ENCODE data around the gene HDAC4. TPM values are rescaled to one million over a fixed set of nuclear protein-coding genes. Genes with fewer than 3 reads are reported as not detected.
"Not testable (repeated sequence)": the region's sequence is repeated elsewhere in the genome, so short reads cannot be mapped to it uniquely, and the experiment has no call there.

The HDAC4 gene
- polyA plus RNA-seq, 1 experiment = 4.4 TPM

- ChIA-PET CTCF (interaction anchor here (1.0 kb wide), 1 partner anchor 953 kb away, joined by 3 read pairs; no protein-coding TSS in a partner anchor), POLR2A (no interaction called here)
- H3K4me3 ChIP-seq (ENCODE audit: low read depth, low read length) = no peak overlapping the region
- no peak for DNase-seq (ENCODE audit: low read depth)
- H3K27me3 ChIP-seq (ENCODE audit: control insufficient read depth, insufficient read depth, low read length) = peaks cover 2% of the 10 kb centered on the region; the same call in 1 of the 2 replicates
- no peaks in the 10 kb centered on the region for H3K36me3 ChIP-seq (ENCODE audit: control insufficient read depth, insufficient read depth, low read length)
- TF ChIP-seq, protein P1, sequence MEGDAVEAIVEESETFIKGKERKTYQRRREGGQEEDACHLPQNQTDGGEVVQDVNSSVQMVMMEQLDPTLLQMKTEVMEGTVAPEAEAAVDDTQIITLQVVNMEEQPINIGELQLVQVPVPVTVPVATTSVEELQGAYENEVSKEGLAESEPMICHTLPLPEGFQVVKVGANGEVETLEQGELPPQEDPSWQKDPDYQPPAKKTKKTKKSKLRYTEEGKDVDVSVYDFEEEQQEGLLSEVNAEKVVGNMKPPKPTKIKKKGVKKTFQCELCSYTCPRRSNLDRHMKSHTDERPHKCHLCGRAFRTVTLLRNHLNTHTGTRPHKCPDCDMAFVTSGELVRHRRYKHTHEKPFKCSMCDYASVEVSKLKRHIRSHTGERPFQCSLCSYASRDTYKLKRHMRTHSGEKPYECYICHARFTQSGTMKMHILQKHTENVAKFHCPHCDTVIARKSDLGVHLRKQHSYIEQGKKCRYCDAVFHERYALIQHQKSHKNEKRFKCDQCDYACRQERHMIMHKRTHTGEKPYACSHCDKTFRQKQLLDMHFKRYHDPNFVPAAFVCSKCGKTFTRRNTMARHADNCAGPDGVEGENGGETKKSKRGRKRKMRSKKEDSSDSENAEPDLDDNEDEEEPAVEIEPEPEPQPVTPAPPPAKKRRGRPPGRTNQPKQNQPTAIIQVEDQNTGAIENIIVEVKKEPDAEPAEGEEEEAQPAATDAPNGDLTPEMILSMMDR (IDR thresholded peaks at IDR 0.05; ENCODE audit: insufficient read depth, low read depth, low read length) = no peak
Measured at GRCh38 chr2:239038773-239039478, 361.9 kb downstream of the HDAC4 start.

- H3K36me3 ChIP-seq (ENCODE audit: control insufficient read depth, insufficient read depth, low read length); H3K27me3 ChIP-seq (ENCODE audit: control insufficient read depth, insufficient read depth, low read length); CTCF ChIA-PET; POLR2A ChIA-PET; DNase-seq (ENCODE audit: low read depth); H3K4me3 ChIP-seq (ENCODE audit: low read depth, low read length): not testable (repeated sequence)
Measured at GRCh38 chr2:239038284-239038683, 362.5 kb downstream of the HDAC4 start.

- POLR2A ChIA-PET = no interaction called here
- no peaks in the 10 kb centered on the region for H3K36me3 ChIP-seq (ENCODE audit: control insufficient read depth, insufficient read depth, low read length)
- CTCF ChIA-PET = no interaction called here
- DNase-seq (ENCODE audit: low read depth) = no peak
- TF ChIP-seq, protein P1 (IDR thresholded peaks at IDR 0.05; ENCODE audit: insufficient read depth, low read depth, low read length) = no peak
- peaks cover 2% of the 10 kb centered on the region; the same call in 1 of the 2 replicates for H3K27me3 ChIP-seq (ENCODE audit: control insufficient read depth, insufficient read depth, low read length)
- H3K4me3 ChIP-seq (ENCODE audit: low read depth, low read length) = no peak overlapping the region
Measured at GRCh38 chr2:239037559-239037910, 363.3 kb downstream of the HDAC4 start.

DNA sequence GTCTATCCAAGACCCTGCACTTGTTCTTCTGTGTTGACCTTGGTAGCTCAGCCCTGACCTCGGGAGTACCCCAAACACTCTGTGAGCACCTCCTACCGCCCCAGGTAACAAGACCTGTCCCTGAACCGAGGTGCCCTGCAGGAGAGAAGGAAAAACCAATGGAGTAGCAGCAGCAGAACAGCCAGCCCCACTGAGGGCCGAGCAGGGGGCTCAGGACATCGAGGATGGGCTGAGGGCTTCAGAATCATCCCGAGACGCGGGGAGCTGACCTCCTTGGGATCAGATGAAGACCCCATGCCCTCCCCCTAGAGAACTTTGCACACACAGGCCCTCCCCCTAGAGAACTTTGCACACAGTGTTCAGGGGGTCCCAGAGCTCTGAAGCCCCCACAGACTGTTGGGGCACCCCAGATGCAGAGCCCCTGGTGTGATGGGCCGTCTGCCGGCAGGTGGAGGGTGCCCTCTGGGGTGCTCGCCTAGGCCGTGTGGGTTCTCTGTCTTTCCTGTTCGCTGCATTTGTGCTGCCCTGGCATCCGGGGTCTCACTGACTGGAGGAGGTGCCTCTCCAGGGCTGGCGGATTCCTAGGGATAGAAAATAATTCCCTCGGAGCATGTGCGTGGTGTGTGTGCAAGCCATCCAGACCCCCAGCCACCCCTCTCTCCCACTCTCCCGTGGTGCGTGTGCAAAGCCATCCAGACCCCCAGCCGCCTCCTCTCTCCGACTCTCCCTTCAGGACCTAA is 363.8 kb downstream of the HDAC4 start:
- ChIA-PET CTCF (interaction anchor here (1.2 kb wide), 1 partner anchor 10 kb away, joined by 8 read pairs; no protein-coding TSS in a partner anchor), POLR2A (no interaction called here)
- DNase-seq (ENCODE audit: low read depth) = no peak
- TF ChIP-seq, protein P1 (IDR thresholded peaks at IDR 0.05; ENCODE audit: insufficient read depth, low read depth, low read length) = no peak
- no peak overlapping the region for H3K4me3 ChIP-seq (ENCODE audit: low read depth, low read length)
- H3K27me3 ChIP-seq (ENCODE audit: control insufficient read depth, insufficient read depth, low read length) = peaks cover 4% of the 10 kb centered on the region; the same call in 1 of the 2 replicates
- no peaks in the 10 kb centered on the region for H3K36me3 ChIP-seq (ENCODE audit: control insufficient read depth, insufficient read depth, low read length)

DNA sequence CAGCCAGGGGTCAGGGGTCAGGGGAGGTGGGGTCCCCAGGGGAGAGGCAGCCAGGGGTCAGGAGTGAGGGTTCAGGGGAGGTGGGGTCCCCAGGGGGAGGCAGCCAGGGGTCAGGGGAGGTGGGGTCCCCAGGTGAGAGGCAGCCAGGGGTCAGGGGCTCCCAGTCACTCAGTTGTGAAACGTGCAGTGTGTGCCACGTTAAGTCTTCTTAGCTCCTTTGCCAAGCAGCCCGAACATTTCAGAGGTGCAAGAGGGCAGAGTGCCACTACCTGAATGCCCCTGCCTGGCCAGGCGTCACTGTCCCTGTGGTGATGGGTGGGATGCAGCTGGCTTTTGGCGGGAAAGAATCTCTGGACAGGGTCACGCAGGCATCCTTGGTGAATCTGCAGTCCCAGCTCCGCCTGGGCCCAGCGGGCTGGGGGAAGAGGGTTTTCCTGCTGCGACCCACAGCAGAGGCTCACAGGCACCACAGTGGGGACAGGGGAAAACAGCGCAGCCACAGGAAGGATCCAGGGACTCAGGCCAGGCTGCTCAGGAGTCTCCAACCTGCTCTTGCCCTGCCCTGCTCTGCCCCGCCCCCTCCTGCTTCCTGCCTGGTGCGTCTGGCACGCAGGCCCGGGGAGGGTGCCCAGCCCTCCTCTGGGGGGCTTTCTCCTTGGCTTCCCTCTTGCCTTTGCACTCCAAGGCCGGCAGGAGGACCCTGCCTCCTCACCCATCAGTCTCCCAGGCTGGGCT is 364.7 kb downstream of the HDAC4 start:
- ChIA-PET CTCF (interaction anchor here (0.7 to 1.2 kb wide), 3 partner anchors 9 to 955 kb away, joined by 3 to 8 read pairs (median 4); no protein-coding TSS in a partner anchor), POLR2A (no interaction called here)
- H3K36me3 ChIP-seq (ENCODE audit: control insufficient read depth, insufficient read depth, low read length) = no peaks in the 10 kb centered on the region
- H3K4me3 ChIP-seq (ENCODE audit: low read depth, low read length) = no peak overlapping the region
- TF ChIP-seq, protein P1 (IDR thresholded peaks at IDR 0.05; ENCODE audit: insufficient read depth, low read depth, low read length) = no peak
- peaks cover 4% of the 10 kb centered on the region; the same call in 1 of the 2 replicates for H3K27me3 ChIP-seq (ENCODE audit: control insufficient read depth, insufficient read depth, low read length)
- DNase-seq (ENCODE audit: low read depth) = no peak
